ENCODE data around the gene CLCNKA.
"Not testable (repeated sequence)": the region's sequence is repeated elsewhere in the genome, so short reads cannot be mapped to it uniquely, and the experiment has no call there.

- not testable (repeated sequence) for TF ChIP-seq YY1 (IDR thresholded peaks at IDR 0.05; ENCODE audit: insufficient read depth, insufficient read length); SUZ12 (IDR thresholded peaks at IDR 0.05; ENCODE audit: extremely low read depth, insufficient read depth, insufficient read length)
These were observed 20.8 kb downstream of the CLCNKA start for GRCh38 chr1:16042654-16043053.
